Daoy (cell line): Measurements from ENCODE around the gene VAPB. TPM values are rescaled to one million over a fixed set of nuclear protein-coding genes. Genes with fewer than 3 reads are reported as not detected.
"Not testable (repeated sequence)": the region's sequence is repeated elsewhere in the genome, so short reads cannot be mapped to it uniquely, and the experiment has no call there.

Experiments
- DNase-seq: peaks from one replicate; pipeline ENCODE4 v3.0.0-alpha.2; 2015; ENCODE audit warnings: low read depth
- total RNA-seq: library from RNA; depleted of rRNA; stranded (reverse); fragments of >200 nt; shearing (Covaris generic); gene quantifications from 2 replicates; pipeline ENCODE4 v1.2.3, GENCODE V29; 2014; rRNA removed

VAPB gene, protein sequence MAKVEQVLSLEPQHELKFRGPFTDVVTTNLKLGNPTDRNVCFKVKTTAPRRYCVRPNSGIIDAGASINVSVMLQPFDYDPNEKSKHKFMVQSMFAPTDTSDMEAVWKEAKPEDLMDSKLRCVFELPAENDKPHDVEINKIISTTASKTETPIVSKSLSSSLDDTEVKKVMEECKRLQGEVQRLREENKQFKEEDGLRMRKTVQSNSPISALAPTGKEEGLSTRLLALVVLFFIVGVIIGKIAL
- total RNA-seq = 6.7 and 10.9 TPM in 2 replicates

DNA sequence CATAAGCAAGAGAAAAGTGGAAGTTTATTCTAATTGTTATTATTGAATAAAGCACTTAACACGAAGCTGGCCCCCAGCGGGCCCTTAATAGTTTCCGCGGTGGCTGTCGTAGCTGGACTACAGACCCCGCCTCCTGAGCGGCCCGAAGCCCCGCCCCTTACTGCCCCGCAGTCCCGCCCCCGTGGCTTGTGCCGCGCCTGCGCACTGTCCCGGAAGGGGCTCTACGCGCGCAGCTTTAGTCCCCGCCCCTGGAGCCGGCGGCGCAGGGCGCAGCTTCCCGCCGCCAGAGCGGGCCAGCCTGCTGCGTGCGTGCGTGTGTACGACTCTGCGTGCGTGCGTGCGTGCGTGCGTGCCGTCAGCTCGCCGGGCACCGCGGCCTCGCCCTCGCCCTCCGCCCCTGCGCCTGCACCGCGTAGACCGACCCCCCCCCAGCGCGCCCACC lies at the start of gene VAPB:
TSS of gene VAPB (plus strand) at position 348 of the 442 bp plus-strand sequence. CDS start 231 bp downstream, outside the sequence.
- peak; percentile 97 for DNase-seq

DNA sequence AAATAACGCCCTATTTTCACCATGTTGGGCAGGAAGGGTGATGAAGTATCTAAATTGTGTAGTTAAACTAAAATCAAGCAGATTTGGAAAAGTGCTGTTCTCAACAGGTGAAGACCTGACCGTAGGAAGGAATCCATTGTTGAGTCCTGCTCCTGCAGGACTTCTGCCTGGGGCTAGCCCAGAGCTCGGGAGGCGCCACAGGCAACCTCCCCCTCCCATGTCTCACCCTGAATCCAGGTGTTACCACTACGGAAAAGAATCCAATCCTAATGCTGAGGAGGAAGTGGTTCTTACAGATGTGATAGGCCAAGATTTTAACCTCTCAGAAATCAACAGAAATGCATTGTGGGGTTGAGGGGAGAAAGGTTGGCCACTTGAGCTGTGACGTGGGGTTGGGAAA lies 49.3 kb upstream of the VAPB start:
- DNase-seq = no peak

DNA sequence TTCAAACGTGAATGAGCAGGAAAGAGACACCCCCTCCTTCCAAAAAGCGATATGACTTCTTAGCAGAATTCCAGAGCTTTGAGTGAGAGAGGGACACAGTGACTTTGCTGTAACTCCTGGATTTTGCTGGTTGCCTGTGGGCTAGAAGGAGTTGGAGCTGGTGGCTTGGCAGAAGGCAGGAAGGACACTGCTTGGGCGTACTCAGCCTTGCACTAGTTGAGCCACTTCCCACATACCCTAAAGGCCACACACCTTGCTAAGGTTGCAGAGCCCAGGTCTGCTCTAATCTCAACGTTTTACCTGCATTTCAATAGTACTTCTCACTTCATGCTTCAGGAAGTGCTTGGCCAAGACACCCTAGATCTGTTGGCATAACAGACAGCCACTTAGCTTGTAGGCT lies 48.9 kb upstream of the VAPB start:
- DNase-seq = no peak

DNA sequence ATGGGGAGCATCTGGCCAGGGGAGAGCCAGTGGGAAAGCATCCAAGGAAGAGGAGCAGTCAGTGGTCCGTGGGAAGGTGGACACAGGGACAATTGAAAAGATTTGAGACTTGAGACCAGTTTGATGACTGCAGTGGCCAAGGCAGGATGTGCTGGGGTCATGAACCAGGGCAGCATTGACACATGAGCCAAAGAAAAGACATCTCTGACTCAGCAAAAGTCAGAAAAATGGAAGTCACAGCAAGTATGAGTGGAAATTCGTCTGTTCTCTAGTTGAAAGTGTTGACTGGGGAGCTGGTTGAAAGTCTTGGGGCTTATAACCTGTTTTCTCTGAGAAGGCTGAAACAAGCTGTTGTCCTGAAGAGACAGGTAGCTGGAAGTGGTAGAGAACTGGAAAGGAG lies 48.2 kb upstream of the VAPB start:
- DNase-seq = no peak

DNA sequence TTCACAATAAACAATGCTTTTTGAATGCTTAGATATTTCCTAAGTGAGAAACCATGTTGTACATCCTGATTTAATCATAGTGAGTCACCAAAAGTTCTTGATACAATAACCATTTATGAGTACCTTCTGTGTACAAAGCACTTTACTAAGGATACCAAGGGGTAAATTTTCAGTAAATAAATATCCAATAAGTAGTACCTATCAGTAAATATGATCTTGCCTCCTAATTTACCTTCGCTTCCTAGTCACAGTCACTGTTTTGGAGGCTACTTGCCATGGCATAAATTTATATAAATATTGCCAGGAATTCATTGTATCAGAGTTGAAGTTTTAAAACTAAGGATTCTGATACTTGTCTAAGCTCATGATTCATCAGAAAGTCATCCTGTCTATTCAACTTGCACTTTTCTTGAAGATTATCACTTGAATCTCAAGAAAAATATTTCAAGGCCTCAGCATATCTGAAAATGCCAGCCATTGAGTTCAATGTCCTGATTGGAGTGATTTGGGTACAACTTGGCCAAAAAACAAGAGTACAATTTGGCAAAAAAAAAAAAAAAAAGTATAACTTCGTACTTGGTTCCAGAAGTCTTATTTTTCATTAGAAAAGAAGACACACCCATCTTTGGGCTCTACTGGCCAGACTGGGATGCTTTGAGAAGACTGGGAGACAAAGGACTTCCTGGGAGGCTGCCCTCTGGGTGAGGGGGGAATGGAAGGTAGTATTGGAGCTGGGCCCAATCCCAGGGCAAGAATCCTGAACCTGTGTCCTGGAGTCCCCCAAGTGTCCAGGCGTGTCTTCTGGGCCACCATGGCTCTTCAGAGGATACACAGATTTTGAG lies 46.7 kb upstream of the VAPB start:
- DNase-seq = no peak

DNA sequence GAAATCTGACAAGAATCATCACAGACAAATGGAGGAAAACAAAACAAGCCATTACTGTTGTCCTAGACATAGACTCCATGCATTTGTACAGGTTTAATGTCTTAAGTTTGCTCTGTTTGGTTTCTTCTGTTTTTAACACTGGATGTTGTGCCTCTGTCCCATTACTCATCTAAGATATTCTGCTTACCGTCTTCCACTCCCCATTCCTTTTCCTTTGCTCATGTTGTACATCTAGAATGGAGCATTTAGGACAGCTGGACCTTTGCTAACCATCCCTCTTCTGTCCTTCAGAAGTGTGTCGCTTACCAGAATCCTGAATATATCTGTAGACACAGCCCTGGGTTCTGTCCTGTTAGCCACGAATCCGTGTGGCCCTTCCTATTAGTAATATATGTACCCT lies 44.3 kb upstream of the VAPB start:
- no peak for DNase-seq

DNA sequence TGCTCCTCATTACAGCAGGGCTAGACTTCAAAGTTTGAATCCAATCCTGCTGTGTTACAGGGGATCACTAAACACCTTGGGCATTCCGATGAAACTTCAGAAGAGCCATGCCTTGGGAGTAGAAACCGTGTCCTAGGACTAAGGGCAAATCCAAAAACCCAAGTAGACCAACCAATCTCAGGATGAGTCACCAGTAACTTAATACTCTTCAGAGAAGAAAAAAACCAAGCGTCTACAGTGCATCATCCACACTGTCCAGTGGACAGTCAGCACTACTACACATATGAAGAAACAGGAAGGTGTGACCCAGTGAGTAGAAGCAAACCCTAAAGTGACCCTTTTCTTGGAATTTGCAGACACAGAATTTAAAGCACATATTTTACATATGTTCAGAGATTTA lies 39.5 kb upstream of the VAPB start:
- peak; percentile 58 for DNase-seq

DNA sequence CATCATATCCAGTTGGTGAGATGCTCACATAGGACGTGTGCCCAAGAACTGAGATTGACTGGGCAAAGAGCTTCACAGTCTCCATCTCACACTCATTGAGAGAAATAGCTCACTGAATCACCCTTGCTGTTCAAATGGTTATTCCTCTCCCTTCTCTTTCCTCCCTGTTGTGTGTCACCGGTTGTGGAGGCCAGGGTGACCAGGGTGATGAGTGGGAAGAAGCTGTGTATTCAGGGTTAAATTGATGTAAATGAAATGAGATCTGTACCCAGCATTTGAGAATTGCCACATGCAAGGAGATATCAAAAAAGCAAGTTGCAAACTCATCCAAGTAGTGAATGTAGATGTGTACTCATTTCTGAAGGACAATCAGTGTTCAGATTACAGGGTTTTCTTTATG lies 36.6 kb upstream of the VAPB start:
- DNase-seq = no peak

DNA sequence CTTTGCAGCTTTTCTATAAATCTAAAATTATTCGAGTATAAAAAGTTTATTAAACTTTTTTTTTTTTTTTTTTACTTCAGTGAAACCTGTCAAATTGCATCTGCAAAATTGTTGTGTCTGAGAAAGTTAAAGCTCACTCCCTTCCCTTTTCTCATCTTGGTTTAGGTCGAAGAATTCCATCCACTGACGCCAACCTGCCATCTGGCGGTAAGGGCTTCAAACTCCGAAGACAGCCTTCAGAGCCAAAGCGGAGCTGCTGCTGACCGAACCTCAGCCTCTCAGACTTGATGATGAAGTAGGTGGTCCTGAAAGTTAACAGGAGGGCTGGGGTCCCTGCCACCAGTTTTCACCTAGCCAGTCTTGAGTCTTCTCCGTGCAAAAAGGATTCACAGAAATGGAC lies 29.6 kb upstream of the VAPB start:
- no peak for DNase-seq

DNA sequence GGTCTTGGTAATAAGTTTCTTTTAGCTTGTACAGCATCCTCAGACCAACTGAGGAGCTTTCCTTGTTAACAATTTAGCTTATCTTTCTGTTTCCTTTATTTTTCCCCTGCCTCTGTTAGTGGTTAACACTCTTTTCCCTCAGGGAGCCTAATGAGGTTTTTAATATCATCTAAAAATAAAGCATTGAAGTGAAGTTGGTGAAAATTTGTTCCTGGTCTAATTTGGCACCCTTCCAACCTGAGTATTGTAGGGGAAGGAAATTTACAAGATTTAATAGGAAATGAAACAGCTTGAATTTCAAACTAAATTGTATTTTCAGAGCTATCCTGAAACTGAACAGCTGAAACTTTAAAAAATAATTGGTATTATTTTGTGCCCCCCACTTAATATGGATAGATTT lies 28.1 kb upstream of the VAPB start:
- no peak for DNase-seq

DNA sequence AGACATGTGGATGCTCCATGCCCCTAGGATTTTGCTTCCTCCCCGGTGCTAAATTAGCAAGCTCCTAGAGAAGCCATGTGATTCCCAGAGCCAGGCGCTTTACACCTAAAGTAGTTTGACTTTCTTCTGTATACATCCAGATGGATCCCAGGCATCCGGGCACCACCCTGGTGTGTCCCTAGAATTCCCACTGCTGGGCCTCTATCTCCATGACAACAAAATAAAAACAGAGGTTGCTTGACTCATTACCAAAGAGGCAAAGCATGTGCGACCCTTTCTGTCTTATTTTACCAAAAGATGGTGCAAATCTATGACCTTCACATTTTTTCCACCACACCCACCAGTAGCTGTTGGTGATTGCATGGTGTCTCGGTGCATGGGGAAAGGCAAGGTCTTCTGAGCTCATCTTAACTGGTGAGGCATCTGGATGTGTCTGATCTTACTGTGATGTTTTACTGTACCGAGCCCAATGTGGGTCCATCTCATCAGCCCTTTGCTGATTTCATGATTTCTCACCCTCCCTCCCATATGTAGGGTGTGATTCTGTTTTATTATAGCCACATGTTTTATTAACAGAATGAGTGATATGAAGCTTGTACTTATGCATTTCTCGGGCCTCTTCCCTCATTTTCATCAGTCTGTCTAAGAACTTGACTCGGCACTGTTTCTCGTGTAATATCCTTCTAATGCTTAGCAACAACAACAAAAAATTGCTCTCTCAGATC lies 27.4 kb upstream of the VAPB start:
- no peak for DNase-seq

DNA sequence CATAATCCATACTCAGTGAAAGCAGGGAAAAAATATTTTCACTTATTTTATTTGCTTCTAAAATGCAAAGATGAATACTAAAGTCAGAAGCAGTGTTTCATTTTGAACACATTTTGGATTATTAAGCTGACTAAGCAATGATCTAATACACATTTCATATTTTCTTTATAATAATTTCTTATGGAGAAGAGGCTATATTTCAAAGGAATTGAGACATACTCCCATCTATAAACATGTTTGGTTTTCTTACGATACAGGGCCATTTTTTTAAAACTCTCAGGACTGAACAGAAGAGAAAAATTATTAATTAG lies 26.9 kb upstream of the VAPB start:
- DNase-seq = no peak

DNA sequence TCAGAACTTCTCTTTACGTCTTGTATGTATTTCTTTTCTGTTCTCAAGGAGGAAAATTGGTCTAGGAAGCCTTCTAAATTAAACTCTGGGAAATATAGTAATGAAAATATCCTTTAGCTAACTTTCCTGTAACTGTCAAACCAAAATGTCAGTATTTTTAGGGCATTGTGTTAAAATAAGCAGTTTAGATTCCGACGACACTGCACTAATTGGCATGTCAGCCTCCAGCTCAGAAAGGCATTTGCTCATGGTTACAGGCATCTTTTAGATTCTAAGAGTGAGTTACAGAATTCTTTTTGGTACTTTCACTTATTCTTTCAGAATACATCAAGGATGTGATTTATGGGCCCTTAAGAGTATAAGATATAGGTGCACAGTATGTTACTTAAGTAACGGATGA lies 26.1 kb upstream of the VAPB start:
- DNase-seq = no peak

DNA sequence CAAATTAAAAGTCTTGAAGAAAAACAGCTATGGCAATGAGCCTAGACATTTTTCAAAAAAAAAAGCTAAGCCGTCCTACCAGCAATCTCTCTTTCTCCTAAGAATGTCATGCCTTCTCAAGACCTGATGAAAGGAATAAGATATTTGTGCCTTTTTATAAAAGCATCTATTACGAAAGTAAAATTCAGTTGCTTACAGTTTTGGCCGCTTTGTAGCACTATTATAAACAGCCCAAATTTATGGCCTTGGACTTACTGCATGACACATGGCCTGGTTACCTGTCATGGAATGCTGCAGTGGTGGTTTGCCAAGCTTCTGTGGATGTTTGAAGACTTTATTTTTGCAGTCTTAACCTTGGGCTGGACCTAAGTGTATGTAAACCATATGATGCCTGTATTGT lies 22.2 kb upstream of the VAPB start:
- DNase-seq = no peak

DNA sequence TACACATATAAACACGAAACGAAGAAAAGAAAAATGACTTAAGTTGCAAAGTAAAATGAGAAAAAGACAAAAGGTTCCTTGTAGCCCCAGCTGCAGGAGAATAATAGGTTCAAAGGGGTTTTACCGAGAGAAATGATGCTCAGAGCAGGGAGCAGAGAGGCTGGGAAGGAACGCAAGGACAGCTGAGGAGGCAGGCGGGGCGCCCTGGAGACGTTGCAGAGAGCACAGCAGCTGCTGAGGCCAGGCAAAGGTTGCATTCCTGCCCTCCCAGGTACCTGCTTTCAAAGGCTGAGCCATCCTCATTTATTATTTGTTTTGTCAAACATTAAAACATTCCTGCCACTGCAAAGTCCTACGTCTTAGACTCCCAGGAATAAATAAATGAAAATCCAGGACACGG lies 16.2 kb upstream of the VAPB start:
- no peak for DNase-seq

DNA sequence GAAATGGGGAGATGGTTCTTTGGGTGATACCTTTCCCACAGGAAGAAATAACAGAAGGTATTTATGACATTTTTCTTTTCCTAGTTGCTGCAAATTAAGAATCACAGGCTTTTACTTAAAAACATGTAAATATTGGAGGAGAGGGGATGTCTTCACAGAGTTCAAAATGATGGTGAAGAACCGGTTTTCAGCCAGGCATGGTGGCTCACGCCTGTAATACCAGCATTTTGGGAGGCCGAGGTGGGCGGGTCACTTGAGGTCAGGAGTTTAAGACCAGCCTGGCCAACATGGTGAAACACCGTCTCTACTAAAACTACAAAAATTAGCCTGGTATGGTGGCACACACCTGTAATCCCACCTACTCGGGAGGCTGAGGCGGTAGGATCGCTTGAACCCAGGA lies 15.7 kb upstream of the VAPB start:
- DNase-seq = not testable (repeated sequence)

DNA sequence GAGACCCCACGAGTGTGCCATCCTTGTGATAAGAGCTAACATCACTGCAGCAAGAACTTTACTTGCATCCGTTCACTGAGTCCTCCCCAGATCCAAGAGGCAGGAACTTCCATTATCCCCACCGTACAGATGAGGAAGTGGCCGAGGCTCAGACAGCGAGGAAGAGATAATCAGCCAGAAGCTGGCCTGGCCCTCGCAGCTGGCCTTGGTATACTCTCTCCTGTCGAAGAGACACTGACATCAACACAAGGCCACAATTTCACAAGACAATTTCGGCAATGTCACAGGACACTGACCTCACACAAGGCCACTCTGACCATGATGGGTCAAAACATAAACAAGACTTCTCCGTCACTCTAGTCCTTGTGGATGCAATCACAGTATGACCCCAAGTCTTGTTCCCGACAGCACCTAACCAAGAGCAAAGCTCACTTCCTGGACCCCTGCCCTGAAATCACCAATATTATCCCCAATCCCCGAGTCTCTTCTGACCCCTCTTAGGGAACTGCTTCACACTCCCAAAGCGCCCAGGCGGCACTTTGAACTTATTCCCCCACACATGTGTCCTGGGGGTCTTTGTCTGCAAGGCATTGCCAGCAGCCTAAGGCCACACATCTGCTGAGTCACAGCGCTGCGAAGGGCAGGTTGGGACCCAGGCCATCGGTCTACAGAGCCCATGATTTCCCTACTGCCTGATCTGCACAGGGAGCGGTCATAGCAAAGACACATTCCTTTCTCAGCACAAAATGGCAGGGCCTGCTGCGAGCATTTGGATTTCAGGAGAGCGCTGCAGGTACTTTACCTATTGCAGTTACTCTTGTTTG lies 14.8 kb upstream of the VAPB start:
- DNase-seq = no peak

DNA sequence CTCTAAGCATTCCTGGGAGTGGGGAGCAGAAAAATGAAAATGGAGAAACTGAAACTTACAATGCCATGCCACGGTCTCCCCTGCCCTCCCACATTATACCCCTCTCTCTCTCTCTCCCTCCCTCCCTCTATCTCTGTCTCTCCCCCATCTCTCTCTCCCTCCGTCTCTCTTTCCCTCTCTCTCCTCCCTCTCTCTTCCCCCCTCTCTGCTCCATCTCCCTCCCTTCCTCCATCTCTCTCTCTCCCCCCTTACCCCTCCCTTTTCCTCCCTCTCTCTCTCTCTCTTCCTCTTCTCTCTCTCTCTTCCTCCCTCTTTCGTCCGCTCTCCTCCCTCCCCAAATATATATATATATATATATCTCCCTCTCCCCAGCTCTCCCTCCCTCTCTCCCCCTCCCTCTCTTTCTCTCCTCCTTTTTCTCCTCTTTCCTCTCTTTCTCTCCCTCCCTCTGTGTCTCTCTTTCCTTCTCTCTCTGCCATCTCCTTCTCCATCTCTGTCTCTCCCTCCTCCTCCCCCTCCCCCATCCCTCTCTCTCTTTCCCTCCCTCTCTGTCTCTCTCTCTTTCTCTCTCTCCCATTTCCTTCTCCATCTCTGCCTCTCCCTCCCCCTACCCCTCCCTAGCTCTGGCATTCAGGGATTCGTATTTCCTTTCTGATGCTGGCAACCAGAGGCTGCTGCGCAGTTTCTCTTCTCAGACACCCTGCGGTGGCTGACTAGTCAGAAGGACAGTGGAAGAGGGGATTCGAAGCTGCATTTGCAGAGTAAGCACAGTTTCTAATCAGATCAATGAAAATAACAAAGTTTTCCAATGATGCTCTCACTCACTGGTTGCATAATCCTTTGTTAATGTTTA lies 13.9 kb upstream of the VAPB start:
- no peak for DNase-seq

DNA sequence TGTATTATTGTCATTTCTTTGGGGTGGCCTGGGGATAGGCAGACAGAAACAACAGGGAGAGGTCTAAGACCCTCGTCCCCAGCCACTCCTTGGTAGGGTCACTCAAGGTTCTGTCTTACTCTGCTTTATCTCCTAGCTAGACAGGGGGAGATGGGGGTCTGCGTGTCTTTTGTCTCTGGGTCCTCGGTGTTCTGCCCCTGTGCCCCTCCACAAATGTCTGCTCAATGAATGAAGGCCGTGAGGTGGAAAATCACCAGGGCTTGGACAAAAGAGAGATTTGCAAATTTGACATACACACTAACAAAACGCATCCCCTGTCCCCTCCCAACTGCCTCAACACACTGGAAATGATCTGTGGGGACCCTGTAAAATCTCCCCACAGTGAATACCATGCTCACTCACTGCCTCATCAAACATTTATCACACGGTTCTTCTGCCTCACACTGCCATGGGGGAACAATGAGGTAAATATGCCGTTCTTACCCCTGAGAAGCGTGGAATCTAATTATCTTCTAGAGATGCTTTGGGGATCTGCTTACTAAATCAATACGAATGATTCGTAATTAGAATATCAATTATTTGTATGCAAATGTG lies 13.2 kb upstream of the VAPB start:
- no peak for DNase-seq

DNA sequence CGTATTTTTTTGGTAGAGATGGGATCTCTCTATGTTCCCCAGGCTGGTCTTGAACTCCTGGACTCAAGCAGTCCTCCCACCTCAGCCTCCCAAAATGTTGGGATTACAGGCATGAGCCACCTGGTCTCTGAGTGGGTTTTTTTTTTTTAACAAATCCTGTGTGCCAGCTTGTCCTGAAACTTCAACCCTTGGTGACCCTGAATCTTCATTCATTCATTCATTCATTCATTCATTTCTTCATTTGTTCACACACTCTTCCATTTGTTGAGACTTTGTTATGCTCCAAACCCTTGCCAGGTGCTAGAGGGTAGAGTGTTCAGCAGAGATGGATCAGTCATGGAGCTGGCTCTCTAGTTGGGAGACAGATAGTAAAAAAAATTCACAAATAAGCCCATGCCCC lies 12.0 kb upstream of the VAPB start:
- no peak for DNase-seq
